ENCODE results near the gene IFFO2.

DNA sequence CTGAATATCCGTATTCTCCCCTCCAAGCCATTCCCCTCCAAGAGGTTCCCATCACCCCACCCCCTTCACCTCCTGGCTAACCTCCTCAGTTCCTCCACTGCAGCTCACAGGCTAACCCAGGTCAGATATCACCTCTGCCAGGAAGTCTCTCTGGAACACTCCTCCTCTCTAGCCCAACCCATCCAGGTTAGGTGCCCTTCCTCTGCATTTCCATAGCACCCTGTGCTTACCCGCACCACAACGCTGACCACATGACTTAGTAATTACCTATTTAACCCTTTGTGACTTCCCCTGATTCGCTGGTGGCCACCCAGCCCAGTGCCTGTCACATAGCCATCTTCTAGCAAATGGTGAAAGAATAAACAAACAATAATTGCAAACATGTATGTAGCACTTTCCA is 49.5 kb upstream of the IFFO2 start:
- no peak for TF ChIP-seq EZH2 (IDR thresholded peaks at IDR 0.05; ENCODE audit: low read depth)
- TF ChIP-seq, protein P1, sequence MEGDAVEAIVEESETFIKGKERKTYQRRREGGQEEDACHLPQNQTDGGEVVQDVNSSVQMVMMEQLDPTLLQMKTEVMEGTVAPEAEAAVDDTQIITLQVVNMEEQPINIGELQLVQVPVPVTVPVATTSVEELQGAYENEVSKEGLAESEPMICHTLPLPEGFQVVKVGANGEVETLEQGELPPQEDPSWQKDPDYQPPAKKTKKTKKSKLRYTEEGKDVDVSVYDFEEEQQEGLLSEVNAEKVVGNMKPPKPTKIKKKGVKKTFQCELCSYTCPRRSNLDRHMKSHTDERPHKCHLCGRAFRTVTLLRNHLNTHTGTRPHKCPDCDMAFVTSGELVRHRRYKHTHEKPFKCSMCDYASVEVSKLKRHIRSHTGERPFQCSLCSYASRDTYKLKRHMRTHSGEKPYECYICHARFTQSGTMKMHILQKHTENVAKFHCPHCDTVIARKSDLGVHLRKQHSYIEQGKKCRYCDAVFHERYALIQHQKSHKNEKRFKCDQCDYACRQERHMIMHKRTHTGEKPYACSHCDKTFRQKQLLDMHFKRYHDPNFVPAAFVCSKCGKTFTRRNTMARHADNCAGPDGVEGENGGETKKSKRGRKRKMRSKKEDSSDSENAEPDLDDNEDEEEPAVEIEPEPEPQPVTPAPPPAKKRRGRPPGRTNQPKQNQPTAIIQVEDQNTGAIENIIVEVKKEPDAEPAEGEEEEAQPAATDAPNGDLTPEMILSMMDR (conservative IDR thresholded peaks at IDR 0.05): no peak

Data from PC-9 (cell line).